H1 (cell line): ENCODE measurements around the gene BMPR1A. TPM values are rescaled to one million over a fixed set of nuclear protein-coding genes. Genes with fewer than 3 reads are reported as not detected.
"Not testable (repeated sequence)": the region's sequence is repeated elsewhere in the genome, so short reads cannot be mapped to it uniquely, and the experiment has no call there.

Experiments
- CTCF ChIA-PET: fragments of 300-600 bp; sonication (Branson Sonifier 250); formaldehyde crosslinking; loops from one replicate; lab custom pipeline; 2021; ENCODE audit not compliant: partially characterized antibody; lab: Charles Lee
- POLR2A ChIA-PET: fragments of 300-600 bp; sonication (Branson Sonifier 250); formaldehyde crosslinking; loops from one replicate; lab custom pipeline; 2021; ENCODE audit warnings: inconsistent platforms; ENCODE audit not compliant: partially characterized antibody; lab: Charles Lee
- DNase-seq, 2 experiments: peaks; one replicate each; pipeline versions ENCODE4 v3.0.0 to v3.0.0-alpha.2; 2010 to 2022; ENCODE audit warnings: low spot score in 2 of 2, low read depth in 1 of 2, mixed read lengths in 1 of 2
- FAIRE-seq: peaks from 2 replicates; lab custom pipeline; 2011; peaks lifted over from hg19 to GRCh38; lab: Jason Lieb, UNC
- H2AFZ ChIP-seq: 2 replicates; pipeline ENCODE4 v1.8.1; 2012; ENCODE audit warnings: low read length, inconsistent platforms
- H2AK5ac ChIP-seq: 2 replicates; pipeline ENCODE4 v1.6.1; 2013; ENCODE audit warnings: low read depth, low read length
- H2BK120ac ChIP-seq: replicated peaks from 2 replicates; pipeline ENCODE3; 2013; ENCODE audit warnings: low read depth, low read length, inconsistent platforms
- H2BK12ac ChIP-seq: 2 replicates; pipeline ENCODE4 v1.6.1; 2013; ENCODE audit warnings: low read depth, low read length
- H2BK15ac ChIP-seq: 2 replicates; pipeline ENCODE4 v1.6.1; 2013; ENCODE audit warnings: low read length
- H2BK20ac ChIP-seq: 2 replicates; pipeline ENCODE4 v1.6.1; 2013; ENCODE audit warnings: low read length
- H2BK5ac ChIP-seq: 2 replicates; pipeline ENCODE4 v1.6.1; 2013; ENCODE audit warnings: low read depth, low read length
- H3K14ac ChIP-seq: 2 replicates; pipeline ENCODE4 v1.6.1; 2013; ENCODE audit warnings: inconsistent platforms; ENCODE audit not compliant: insufficient read length
- H3K18ac ChIP-seq: 2 replicates; pipeline ENCODE4 v1.6.1; 2013; ENCODE audit warnings: low read length; ENCODE audit errors: extremely low read depth
- H3K23ac ChIP-seq: 2 replicates; pipeline ENCODE4 v1.6.1; 2013; ENCODE audit warnings: inconsistent platforms; ENCODE audit not compliant: insufficient read length
- H3K23me2 ChIP-seq: 2 replicates; pipeline ENCODE4 v1.6.1; 2013; ENCODE audit warnings: low read depth, low read length
- H3K27ac ChIP-seq: 2 replicates; pipeline ENCODE4 v1.6.1; 2011; ENCODE audit warnings: low read depth, low read length, inconsistent platforms
- H3K27me3 ChIP-seq, 4 experiments: replicated peaks in 1 of 4; 1 replicate in 1 of 4; 2 replicates in 3 of 4; pipeline versions ENCODE4 v1.6.1 to v1.8.1; 2011 to 2013; ENCODE audit warnings: low read length in 3 of 4, mild to moderate bottlenecking in 3 of 4, inconsistent platforms in 2 of 4, mixed read lengths in 2 of 4, moderate library complexity in 1 of 4; ENCODE audit not compliant: control insufficient read depth in 3 of 4, insufficient read depth in 3 of 4; ENCODE audit errors: extremely low read depth in 1 of 4
- H3K36me3 ChIP-seq, 4 experiments: 2 replicates each; pipeline versions ENCODE4 v1.6.1 to v1.8.1; 2011 to 2013; ENCODE audit warnings: mild to moderate bottlenecking in 4 of 4, low read length in 3 of 4, moderate library complexity in 2 of 4, control low read depth in 1 of 4, inconsistent platforms in 1 of 4; ENCODE audit not compliant: insufficient read depth in 4 of 4, control insufficient read depth in 2 of 4
- H3K4ac ChIP-seq: replicated peaks from 2 replicates; pipeline ENCODE3; 2013; ENCODE audit warnings: low read length, low read depth, mixed read lengths, inconsistent platforms; ENCODE audit not compliant: insufficient read length
- H3K4me1 ChIP-seq, 4 experiments: replicated peaks in 1 of 4; 1 replicate in 1 of 4; 2 replicates in 3 of 4; pipeline versions ENCODE4 v1.6.1 to v1.8.1; 2011 to 2013; ENCODE audit warnings: low read length in 3 of 4, inconsistent platforms in 2 of 4, mixed read lengths in 1 of 4; ENCODE audit not compliant: insufficient read depth in 4 of 4, control insufficient read depth in 3 of 4
- H3K4me2 ChIP-seq, 2 experiments: 2 replicates each; pipeline versions ENCODE4 v1.6.1 to v1.8.1; 2011 to 2013; ENCODE audit warnings: low read depth in 2 of 2, low read length in 2 of 2, control low read depth in 1 of 2, inconsistent platforms in 1 of 2, mild to moderate bottlenecking in 1 of 2; ENCODE audit not compliant: insufficient read depth in 1 of 2
- H3K4me3 ChIP-seq, 4 experiments: fragments of 200-600, 300-600 bp in 1 of 4; sonication (generic), shearing (Covaris generic), sonication (Bioruptor Twin) in 1 of 4; 2 replicates each; pipeline versions ENCODE4 v1.5.1 to v1.8.1; 2011 to 2016; ENCODE audit warnings: low read length in 4 of 4, low read depth in 3 of 4, control low read depth in 2 of 4, inconsistent platforms in 2 of 4, mild to moderate bottlenecking in 2 of 4, mixed read lengths in 1 of 4, moderate library complexity in 1 of 4; ENCODE audit not compliant: insufficient read depth in 2 of 4; ENCODE audit errors: extremely low read depth in 1 of 4
- H3K56ac ChIP-seq: replicated peaks from 2 replicates; pipeline ENCODE3; 2013; ENCODE audit warnings: low read depth, mild to moderate bottlenecking, mixed read lengths, low read length, inconsistent platforms; ENCODE audit not compliant: insufficient read length
- H3K79me1 ChIP-seq: 2 replicates; pipeline ENCODE4 v1.6.1; 2013; ENCODE audit warnings: low read depth, low read length, control low read depth
- H3K79me2 ChIP-seq, 2 experiments: 2 replicates each; pipeline versions ENCODE4 v1.6.1 to v1.8.1; 2012 to 2013; ENCODE audit warnings: low read length in 2 of 2, mild to moderate bottlenecking in 2 of 2, inconsistent platforms in 1 of 2; ENCODE audit not compliant: insufficient read depth in 2 of 2, control insufficient read depth in 1 of 2
- H3K9ac ChIP-seq, 4 experiments: replicated peaks in 1 of 4; 1 replicate in 1 of 4; 2 replicates in 3 of 4; pipeline versions ENCODE4 v1.6.1 to v1.8.1; 2011 to 2013; ENCODE audit warnings: low read depth in 3 of 4, low read length in 3 of 4, control low read depth in 2 of 4, mild to moderate bottlenecking in 2 of 4, moderate library complexity in 2 of 4, inconsistent platforms in 1 of 4; ENCODE audit errors: extremely low read depth in 1 of 4
- H3K9me3 ChIP-seq, 2 experiments: 2 replicates each; pipeline versions ENCODE4 v1.6.1 to v1.8.1; 2012 to 2013; ENCODE audit warnings: mild to moderate bottlenecking in 2 of 2, moderate library complexity in 2 of 2, control low read depth in 1 of 2, inconsistent platforms in 1 of 2, low read depth in 1 of 2, low read length in 1 of 2, mixed read lengths in 1 of 2; ENCODE audit not compliant: insufficient read depth in 2 of 2
- H4K20me1 ChIP-seq, 2 experiments: replicated peaks in 1 of 2; 2 replicates each; pipeline versions ENCODE3 to v1.8.1; 2011 to 2013; ENCODE audit warnings: inconsistent platforms in 2 of 2, low read length in 2 of 2, mild to moderate bottlenecking in 1 of 2; ENCODE audit not compliant: insufficient read depth in 2 of 2, control insufficient read depth in 1 of 2
- H4K5ac ChIP-seq: 2 replicates; pipeline ENCODE4 v1.6.1; 2013; ENCODE audit warnings: low read length, low read depth, mixed read lengths, inconsistent platforms; ENCODE audit not compliant: insufficient read length
- H4K8ac ChIP-seq: 2 replicates; pipeline ENCODE4 v1.8.0; 2013; ENCODE audit warnings: mild to moderate bottlenecking, moderate library complexity, low read length, inconsistent platforms; ENCODE audit not compliant: insufficient read depth; ENCODE audit errors: extremely low read depth
- H4K91ac ChIP-seq: replicated peaks from 2 replicates; pipeline ENCODE3; 2013; ENCODE audit warnings: low read length, mixed read lengths, inconsistent platforms; ENCODE audit not compliant: insufficient read length
- CBX5 ChIP-seq: fragments of 300-800, 300-1000 bp; sonication (generic); IDR thresholded peaks from 2 replicates; pipeline ENCODE4 v1.7.1; 2016; ENCODE audit warnings: antibody characterized with exemption, low read length, low read depth
- E2F6 ChIP-seq: IDR thresholded peaks from 2 replicates; pipeline ENCODE4 v1.6.1; 2012; ENCODE audit warnings: inconsistent platforms
- WGBS, 2 experiments: shearing (Covaris generic) in 1 of 2; methylation state at CpG; one replicate each; pipeline versions ENCODE4 v1.1.6 to v1.1.7; 2013 to 2015; ENCODE audit warnings: low lambda C conversion rate in 2 of 2, mixed read lengths in 2 of 2, inconsistent platforms in 1 of 2, low coverage in 1 of 2, missing lambda C conversion rate in 1 of 2; ENCODE audit not compliant: insufficient replicate concordance in 2 of 2, insufficient coverage in 1 of 2, insufficient read length in 1 of 2; ENCODE audit errors: extremely low coverage in 1 of 2, missing lambda C conversion rate in 1 of 2; 5-methylcytosine and 5-hydroxymethylcytosine counted together
- polyA plus RNA-seq, 7 experiments: library from polyadenylated mRNA; depleted of rRNA in 3 of 7; stranded (reverse) in 5 of 7; unstranded in 2 of 7; fragments of >200 nt in 5 of 7; fragments of 200-250 nt in 2 of 7; gene quantifications; 1 replicate in 5 of 7; 2 replicates in 1 of 7; 4 replicates in 1 of 7; pipeline versions ENCODE4 v1.2.1 to v1.2.3, GENCODE V29; 2011 to 2013; ENCODE audit warnings: missing spikeins in 2 of 7, mixed read lengths in 2 of 7
- total RNA-seq: library from RNA; stranded (reverse); fragmentation: NEBNext Ultra II Directional; extraction: Animal tissue kit (Norgen Biotek cat#: 25700); gene quantifications from 2 replicates; pipeline ENCODE4 v1.2.1, GENCODE V29; 2021

Gene BMPR1A
- total and polyA plus RNA-seq, 2 of the 8 experiments (the other 6 are each of a cell fraction or from before 2014, with no cell fraction given) = 34.4 to 129 TPM

DNA sequence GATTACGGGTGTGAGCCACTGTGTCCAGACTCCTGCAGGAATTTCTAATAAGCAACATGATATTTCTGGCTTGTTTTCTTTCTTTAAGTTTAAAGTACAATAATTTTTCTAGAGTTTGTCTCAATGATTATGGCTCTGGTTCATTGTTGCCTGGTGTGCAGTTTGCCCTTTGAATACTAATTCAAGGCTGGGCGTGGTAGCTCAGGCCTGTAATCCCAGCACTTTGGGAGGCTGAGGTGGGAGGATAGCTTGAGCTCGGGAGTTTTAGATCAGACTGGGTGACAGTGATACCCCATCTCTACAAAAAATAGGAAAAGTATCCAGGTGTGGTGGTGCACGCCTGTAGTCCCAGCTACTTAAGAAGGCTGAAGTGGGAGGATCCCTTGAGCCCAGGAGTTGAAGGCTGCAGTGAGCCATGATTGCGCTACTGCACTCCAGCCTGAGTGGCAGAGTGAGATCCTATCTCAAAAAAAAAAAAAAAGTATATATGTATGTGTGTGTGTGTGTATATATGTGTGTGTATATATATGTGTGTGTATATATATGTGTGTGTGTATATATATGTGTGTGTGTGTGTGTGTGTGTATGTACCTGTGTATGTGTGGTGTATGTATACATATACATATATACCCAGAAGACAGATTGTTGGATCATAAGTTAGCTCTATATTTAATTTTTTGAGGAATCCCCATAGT lies 220.1 kb downstream of the BMPR1A start (continued):
- TF ChIP-seq E2F6 = no peak
- no peak for TF ChIP-seq CBX5

GRCh38 chr10:86978457-86978856 lies 222.0 kb downstream of the BMPR1A start:
- H2BK5ac ChIP-seq, H2BK12ac ChIP-seq, DNase-seq, H4K91ac ChIP-seq, H3K18ac ChIP-seq, H3K4me3 ChIP-seq, H3K27ac ChIP-seq, H2AFZ ChIP-seq, H4K8ac ChIP-seq, FAIRE-seq, H3K79me2 ChIP-seq, H3K9me3 ChIP-seq, H2AK5ac ChIP-seq, H3K79me1 ChIP-seq, H3K56ac ChIP-seq, H3K23ac ChIP-seq, H3K9ac ChIP-seq, H2BK20ac ChIP-seq, H3K4me1 ChIP-seq, H4K5ac ChIP-seq, H2BK120ac ChIP-seq, H3K4ac ChIP-seq, H3K27me3 ChIP-seq, H3K14ac ChIP-seq, H3K4me2 ChIP-seq, H2BK15ac ChIP-seq, H4K20me1 ChIP-seq, H3K23me2 ChIP-seq, H3K36me3 ChIP-seq: not testable (repeated sequence)
- POLR2A ChIA-PET = interaction anchor here (0.7 kb wide), 1 partner anchor 36 kb away, joined by 3 read pairs; no protein-coding TSS in a partner anchor
- CTCF ChIA-PET = interaction anchor here (0.6 kb wide), 1 partner anchor 644 kb away, joined by 3 read pairs; no protein-coding TSS in a partner anchor
- 77% methylated on average over 3 of the region's 3 CpGs; no CpG with 5 or more reads in 1 of the 2 experiments for WGBS, 2 experiments
